Glomerular visceral epithelial cell (primary cell): ENCODE measurements around the gene IRF3.
"Not testable (repeated sequence)": the region's sequence is repeated elsewhere in the genome, so short reads cannot be mapped to it uniquely, and the experiment has no call there.

Experiments
- DNase-seq: peaks from one replicate; pipeline ENCODE4 v3.0.0-alpha.2; 2016; ENCODE audit errors: extremely low spot score

IRF3 gene

GRCh38 chr19:49646586-49646985 lies 19.1 kb downstream of the IRF3 start:
- DNase-seq, result no peak

- DNase-seq, result no peak
These were observed 19.7 kb downstream of the IRF3 start for GRCh38 chr19:49645995-49646394.

GRCh38 chr19:49645592-49645991 lies 20.1 kb downstream of the IRF3 start:
- DNase-seq, result no peak

GRCh38 chr19:49643466-49643865 lies 22.2 kb downstream of the IRF3 start:
- DNase-seq, result no peak

- no peak for DNase-seq
These were observed 23.1 kb downstream of the IRF3 start for GRCh38 chr19:49642492-49643035.

- peak; percentile 100 for DNase-seq
These were observed 23.8 kb downstream of the IRF3 start, which contains the start of gene SCAF1 for GRCh38 chr19:49641688-49642491. Gene SCAF1, plus strand, starts transcription at chr19:49642209. Its CDS starts 2,818 bp downstream, at chr19:49645027.

- peak; percentile 100 for DNase-seq
These were observed 25.4 kb downstream of the IRF3 start, which contains the start of gene RRAS for GRCh38 chr19:49640113-49640898. Gene RRAS, minus strand, starts transcription at chr19:49640143. Its CDS starts 45 bp downstream, at chr19:49640098.

GRCh38 chr19:49639401-49640112 lies 26.1 kb downstream of the IRF3 start:
- peak; percentile 39 for DNase-seq

- peak; percentile 85 for DNase-seq
These were observed 27.6 kb downstream of the IRF3 start for GRCh38 chr19:49637821-49638738.

GRCh38 chr19:49636233-49636932 lies 29.3 kb downstream of the IRF3 start:
- DNase-seq, result no peak

GRCh38 chr19:49635530-49636232 lies 30.0 kb downstream of the IRF3 start:
- DNase-seq, result peak; percentile 35

- DNase-seq, result not testable (repeated sequence)
These were observed 32.4 kb downstream of the IRF3 start for GRCh38 chr19:49633273-49633672.

- DNase-seq, result no peak
These were observed 33.1 kb downstream of the IRF3 start for GRCh38 chr19:49632576-49632975.

GRCh38 chr19:49631610-49632192 lies 34.0 kb downstream of the IRF3 start:
- DNase-seq, result no peak

- no peak for DNase-seq
These were observed 34.6 kb downstream of the IRF3 start for GRCh38 chr19:49631014-49631588.

- DNase-seq, result no peak
These were observed 36.0 kb downstream of the IRF3 start for GRCh38 chr19:49629659-49630058.

GRCh38 chr19:49626226-49626625 lies 39.4 kb downstream of the IRF3 start:
- DNase-seq, result no peak
